Stimulated activated CD4-positive, alpha-beta T cell treated with anti-CD3 and anti-CD28 coated beads, Interleukin-4, amount 100 ng/mL, for 24 hours (primary cell): ENCODE data around the gene MCC.
A peak's percentile ranks its signal among the peaks of the same experiment; 100 is the strongest.

Experiments
- DNase-seq: peaks from one replicate; pipeline ENCODE4 v3.0.0-alpha.2; 2020

The MCC gene

DNA sequence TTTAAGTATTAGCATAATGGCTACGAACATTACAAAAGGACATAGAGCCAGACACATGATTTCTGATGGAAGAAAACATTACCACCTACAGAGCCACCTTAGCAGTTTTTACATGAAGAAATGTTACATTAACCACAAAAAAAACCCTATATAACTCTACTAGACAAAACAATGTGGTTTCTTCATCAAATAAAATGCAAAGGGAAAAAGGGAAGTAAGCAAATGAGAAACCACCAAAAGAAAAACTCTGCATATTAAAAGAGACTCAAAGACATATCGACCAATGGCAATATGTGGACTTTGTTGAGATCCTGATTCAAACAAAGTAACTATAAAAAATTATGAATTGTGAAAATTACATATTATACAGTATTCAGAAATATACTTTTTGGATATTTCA, 186.1 kb downstream of the MCC start:
- DNase-seq = no peak

DNA sequence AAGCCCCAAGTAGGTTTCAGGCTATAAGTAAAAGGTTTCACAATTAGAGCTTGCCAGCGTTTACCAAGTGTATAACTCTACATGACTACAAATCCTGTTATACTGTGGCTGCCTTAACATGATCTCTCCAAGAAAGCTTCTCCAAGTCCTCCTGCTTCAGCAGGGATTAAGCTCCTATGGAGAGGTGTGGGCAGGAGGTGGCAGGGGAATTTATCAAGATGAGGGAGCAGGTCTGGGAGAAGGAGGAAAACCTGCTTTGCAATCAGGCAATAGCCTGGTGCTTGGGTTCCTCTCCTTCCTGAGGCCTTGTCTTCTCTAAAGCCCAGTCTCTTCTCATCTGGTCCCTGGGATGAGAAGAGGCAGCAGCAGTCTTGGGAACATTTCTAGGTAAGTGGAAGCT, 188.7 kb downstream of the MCC start:
- DNase-seq = no peak

DNA sequence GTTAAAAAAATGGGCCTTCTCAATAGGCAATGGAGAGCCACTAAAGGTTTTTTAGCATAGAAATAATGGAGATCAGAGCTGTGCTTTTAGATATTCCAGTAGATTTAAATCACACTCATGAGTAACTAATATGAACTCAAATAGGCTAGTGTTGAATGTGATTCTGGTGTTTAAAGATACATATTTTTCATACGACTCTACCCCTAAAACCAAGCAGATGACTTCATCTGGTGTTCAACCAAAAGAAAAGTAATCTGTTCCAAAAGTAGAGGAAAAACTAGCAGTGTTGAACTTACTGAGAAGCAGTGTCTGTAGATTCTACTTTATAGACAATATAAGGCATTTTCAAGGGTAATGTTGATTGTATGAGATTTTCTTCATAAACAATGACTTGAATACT, 191.6 kb downstream of the MCC start:
- no peak for DNase-seq

- no peak for DNase-seq
These were observed 193.1 kb downstream of the MCC start for GRCh38 chr5:113295111-113295539.

DNA sequence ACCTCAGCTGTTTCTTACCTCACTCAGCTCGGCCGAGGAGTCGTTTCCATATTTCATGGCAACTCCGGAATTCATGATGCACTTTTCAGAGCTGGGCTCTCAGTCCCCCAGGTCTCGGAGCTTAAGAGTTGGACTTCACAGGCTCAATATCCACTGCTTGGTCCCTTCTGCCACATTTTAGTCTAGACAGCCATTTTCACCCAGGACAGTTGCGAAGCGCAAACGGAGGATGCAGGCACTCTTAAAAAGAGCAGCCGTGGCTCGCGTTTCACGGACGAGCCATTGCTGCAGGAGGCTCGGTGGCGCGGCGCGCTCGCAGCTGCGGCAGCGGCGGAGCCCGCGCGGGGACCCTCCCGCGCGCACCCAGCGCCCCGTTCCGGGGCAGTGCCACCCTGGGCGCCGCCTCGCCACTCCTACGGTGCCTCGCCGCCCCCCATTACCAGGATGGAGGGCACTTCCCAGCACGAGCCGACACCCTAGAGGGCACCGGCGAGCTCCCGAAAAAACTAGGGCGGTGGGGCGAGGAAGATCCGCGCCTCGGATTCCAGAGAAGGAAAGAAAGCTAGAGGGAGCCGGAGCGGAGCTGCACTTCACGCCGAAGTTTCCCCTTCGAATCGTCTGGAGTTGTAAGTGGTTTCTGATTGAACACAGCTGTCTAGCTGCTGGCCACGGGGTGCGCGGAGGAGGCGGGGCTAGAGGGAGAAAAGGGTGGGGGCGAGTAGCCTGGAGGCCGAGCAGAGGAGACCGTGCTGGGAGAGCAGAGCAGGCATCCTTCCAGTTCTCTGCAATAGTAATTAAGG, 193.7 kb downstream of the MCC start:
- peak; percentile 78 for DNase-seq

- DNase-seq = no peak
These were observed 194.3 kb downstream of the MCC start for GRCh38 chr5:113293975-113294310.

- no peak for DNase-seq
These were observed 194.9 kb downstream of the MCC start for GRCh38 chr5:113293068-113293974.

DNA sequence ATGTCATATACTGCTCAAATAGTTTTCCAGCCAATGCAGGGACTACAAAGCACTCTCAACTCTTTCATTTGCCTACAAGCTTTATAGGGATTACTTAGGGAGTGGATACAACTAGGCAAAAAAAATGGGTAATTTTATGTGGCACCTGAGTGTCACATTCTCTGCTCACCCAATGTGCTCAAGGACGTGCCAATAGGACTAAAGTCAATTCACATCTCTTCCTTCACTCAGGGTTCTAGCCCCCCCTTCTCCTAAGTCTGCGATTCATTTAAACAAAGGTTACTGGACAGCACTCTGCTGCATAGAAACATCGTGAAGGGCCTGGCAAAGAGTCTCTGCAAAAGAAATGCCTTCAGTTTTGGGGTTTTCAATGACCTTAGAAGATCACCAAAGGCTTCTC, 195.8 kb downstream of the MCC start:
- DNase-seq = no peak

GRCh38 chr5:113283558-113283957, 204.7 kb downstream of the MCC start:
- no peak for DNase-seq

DNA sequence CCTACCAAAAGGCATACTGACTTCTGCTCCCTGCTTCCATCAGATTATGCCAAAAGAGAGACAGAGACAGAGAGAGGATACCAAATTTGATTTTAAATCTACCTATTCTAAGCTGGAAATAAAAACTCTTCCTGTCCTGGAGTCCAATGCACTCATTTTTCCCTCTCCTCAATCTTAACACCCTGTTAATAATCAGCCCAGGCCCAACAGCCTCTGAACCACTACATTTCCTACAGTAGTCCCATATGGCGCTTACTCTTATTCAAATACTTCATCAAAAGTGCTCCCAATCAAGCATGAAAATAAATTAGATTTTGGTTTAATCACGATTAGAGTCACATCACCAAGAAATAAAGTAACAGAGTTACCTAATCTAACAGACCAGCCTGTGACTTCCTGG, 205.8 kb downstream of the MCC start:
- no peak for DNase-seq

GRCh38 chr5:113281194-113281593, 207.1 kb downstream of the MCC start:
- DNase-seq = no peak

GRCh38 chr5:113280541-113280940, 207.7 kb downstream of the MCC start:
- DNase-seq = no peak

GRCh38 chr5:113278976-113279375, 209.3 kb downstream of the MCC start:
- no peak for DNase-seq

GRCh38 chr5:113276493-113276892, 211.8 kb downstream of the MCC start:
- DNase-seq = no peak

GRCh38 chr5:113276001-113276400, 212.3 kb downstream of the MCC start:
- DNase-seq = no peak

GRCh38 chr5:113274836-113275414, 213.3 kb downstream of the MCC start:
- DNase-seq = no peak

- DNase-seq = no peak
These were observed 214.3 kb downstream of the MCC start for GRCh38 chr5:113273948-113274347.

DNA sequence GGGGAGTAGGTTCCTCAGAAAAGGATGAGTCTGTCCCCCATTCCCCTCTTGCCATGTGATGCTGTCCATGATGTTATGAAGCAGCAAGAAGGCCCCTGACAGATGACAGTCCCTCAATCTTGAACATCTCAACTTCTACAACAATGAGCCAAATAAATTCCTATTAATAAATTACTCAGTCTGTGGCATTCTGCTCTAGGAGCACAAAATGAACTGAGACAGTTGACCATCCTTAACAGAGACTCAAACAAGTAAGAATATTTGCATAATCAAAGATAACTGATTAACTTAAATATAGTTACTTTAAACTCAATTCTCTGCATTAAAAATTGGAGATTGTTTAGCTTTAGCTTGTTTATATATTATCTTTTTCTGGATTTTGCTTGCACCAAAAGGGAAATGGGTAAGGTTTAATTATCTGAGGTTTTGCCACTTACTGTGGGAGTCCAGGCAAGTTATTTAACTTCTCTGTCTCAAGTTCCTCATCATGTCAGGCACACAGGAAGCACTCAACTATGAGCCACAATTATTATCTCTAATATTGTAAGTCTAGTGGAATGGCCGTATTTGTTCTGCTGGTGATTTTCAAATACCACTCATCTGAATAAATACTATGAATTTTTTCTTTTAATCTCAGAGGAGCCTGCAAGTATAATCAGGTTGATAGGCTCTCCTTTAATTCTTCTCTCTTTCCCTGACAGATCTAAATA, 216.4 kb downstream of the MCC start:
- no peak for DNase-seq

DNA sequence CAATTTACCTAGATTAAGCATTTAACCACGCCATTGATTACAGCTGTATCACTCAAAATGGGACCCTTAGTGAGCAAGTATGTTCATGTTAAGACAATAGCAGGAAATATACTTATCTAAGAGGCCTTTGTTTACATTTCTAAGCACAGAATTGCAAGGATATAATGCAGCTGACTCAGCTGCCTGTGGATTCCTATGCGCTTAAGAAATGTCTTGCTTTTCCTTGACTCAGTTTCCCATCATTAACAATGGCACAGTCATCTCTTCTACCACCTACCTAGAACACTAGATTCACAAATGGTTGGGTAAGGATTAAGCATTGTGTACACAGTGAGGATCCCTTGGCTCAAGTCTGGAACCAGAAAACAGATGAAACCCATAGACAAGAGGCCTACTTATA, 217.2 kb downstream of the MCC start:
- DNase-seq = no peak

- DNase-seq = no peak
These were observed 218.2 kb downstream of the MCC start for GRCh38 chr5:113270086-113270485.

DNA sequence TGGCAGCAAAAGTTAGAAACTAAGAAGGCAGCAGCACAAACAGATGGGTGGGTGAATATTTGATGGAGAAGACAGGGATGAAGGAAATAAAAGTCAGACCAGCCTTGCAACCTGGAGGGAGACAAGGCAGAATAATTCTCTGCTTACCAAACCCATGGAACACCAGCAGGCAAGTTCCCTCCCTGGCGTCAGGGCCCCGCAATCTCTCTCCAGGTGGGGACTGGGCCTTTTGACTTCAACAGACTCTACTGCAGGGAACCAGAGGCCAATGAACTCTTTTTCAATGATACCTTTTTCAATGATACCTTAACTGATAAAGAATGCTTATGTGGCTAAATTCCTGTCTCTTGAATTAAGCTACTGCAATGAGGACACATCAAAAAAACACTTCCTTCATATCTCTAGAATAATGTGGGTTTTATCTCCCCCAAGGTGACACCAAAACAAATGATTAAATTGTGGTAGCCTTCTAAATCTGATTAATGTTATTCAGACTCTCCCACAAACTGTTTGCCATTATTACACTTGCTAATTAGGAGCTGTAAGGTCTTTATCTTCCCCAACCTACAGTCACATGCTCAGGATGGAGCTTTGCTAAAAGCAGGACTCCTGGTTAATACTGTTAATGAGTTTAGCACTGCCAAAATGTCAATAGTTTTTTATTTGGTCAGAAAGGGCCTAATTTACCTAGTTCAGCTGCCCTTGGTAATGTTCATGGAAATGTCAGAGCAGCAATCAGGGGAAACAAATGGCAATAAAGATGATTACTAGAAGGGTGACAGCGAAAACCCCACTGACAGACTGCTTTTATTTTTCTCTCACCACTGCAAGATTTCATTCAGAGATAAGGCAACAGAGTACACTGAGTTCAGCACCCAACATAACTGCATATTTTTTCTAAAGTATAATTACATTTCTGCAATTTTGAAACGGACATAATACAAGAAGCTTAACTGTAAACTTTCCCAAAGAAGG, 218.9 kb downstream of the MCC start:
- DNase-seq = no peak

DNA sequence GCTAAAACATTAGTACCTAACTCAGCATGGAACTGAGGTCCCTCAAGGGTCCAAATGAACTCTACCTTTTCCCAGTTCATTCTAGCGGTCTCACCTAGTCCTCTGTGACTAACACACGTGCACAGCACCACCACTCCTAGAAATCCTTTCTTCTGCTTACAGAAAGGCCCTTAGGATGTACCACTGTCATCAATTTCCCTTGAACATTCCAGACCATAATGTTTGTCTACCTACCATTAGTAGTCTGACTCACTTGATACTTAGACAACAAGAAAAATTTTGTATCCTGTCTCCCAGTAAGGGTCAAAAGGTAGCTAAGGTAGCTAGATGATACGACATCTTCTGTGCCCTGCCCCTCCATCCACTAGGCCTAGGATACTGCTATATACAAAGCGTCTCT, 220.0 kb downstream of the MCC start:
- DNase-seq = no peak
